GM23338 (cell line): Measurements from ENCODE around the gene BAG5. TPM values are rescaled to one million over a fixed set of nuclear protein-coding genes. Genes with fewer than 3 reads are reported as not detected.

Source experiments
- ATAC-seq: fragments of 200-7000 bp; cut with Tn5 transposase; 3 replicates; pipeline ENCODE4 v1.9.1; 2020
- DNase-seq: peaks from one replicate; pipeline ENCODE4 v3.0.0-alpha.2; 2015; ENCODE audit warnings: low spot score
- H2AFZ ChIP-seq: fragments of 200-600 bp; sonication (generic); 2 replicates; pipeline ENCODE4 v1.8.0; 2016; ENCODE audit warnings: antibody characterized with exemption, mild to moderate bottlenecking, moderate library complexity
- H3F3A ChIP-seq: fragments of 200-600 bp; sonication (generic); replicated peaks from 2 replicates; pipeline ENCODE4 v1.8.0; 2017; ENCODE audit warnings: antibody characterized with exemption, mixed run types, low read depth
- H3K27ac ChIP-seq: fragments of 200-600 bp; sonication (generic); 2 replicates; pipeline ENCODE4 v1.6.1; 2016; ENCODE audit warnings: low read depth
- H3K27me3 ChIP-seq: fragments of 200-600 bp; sonication (generic); 2 replicates; pipeline ENCODE4 v1.8.0; 2016; ENCODE audit warnings: mild to moderate bottlenecking, mixed run types, moderate library complexity; ENCODE audit not compliant: insufficient read depth
- H3K36me3 ChIP-seq: fragments of 200-600 bp; sonication (generic); 2 replicates; pipeline ENCODE4 v1.8.0; 2016; ENCODE audit warnings: mild to moderate bottlenecking; ENCODE audit not compliant: insufficient read depth
- H3K4me1 ChIP-seq: fragments of 200-600 bp; sonication (generic); 2 replicates; pipeline ENCODE4 v1.8.0; 2016; ENCODE audit warnings: mild to moderate bottlenecking, moderate library complexity; ENCODE audit not compliant: insufficient read depth
- H3K4me2 ChIP-seq: fragments of 200-600 bp; sonication (generic); 2 replicates; pipeline ENCODE4 v1.7.1; 2017; ENCODE audit warnings: mixed run types
- H3K4me3 ChIP-seq: fragments of 200-600 bp; sonication (generic); 2 replicates; pipeline ENCODE4 v1.6.1; 2016; ENCODE audit warnings: mixed run types
- H3K79me2 ChIP-seq: fragments of 200-600 bp; sonication (generic); replicated peaks from 2 replicates; pipeline ENCODE4 v1.8.0; 2017; ENCODE audit warnings: mild to moderate bottlenecking; ENCODE audit not compliant: insufficient read depth
- H3K9me2 ChIP-seq: fragments of 200-600 bp; sonication (generic); 2 replicates; pipeline ENCODE4 v1.8.0; 2017; ENCODE audit not compliant: insufficient read depth
- H4K20me1 ChIP-seq: fragments of 200-600 bp; sonication (generic); replicated peaks from 2 replicates; pipeline ENCODE4 v1.8.0; 2017; ENCODE audit warnings: mild to moderate bottlenecking; ENCODE audit not compliant: insufficient read depth
- H3K27ac Mint-ChIP-seq: 2 replicates; pipeline ENCODE4 v1.8.0; 2020; ENCODE audit warnings: inconsistent platforms, mild to moderate bottlenecking, moderate library complexity, mixed read lengths
- H3K27me3 Mint-ChIP-seq: 3 replicates; pipeline ENCODE4 v1.8.0; 2022; ENCODE audit warnings: low read depth, mild to moderate bottlenecking, moderate library complexity, mixed read lengths, inconsistent platforms; ENCODE audit not compliant: insufficient read depth, poor library complexity
- H3K36me3 Mint-ChIP-seq: 3 replicates; pipeline ENCODE4 v1.8.0; 2021; ENCODE audit warnings: low read depth, mild to moderate bottlenecking, inconsistent platforms, moderate library complexity, mixed read lengths
- H3K4me1 Mint-ChIP-seq: 3 replicates; pipeline ENCODE4 v1.8.0; 2020; ENCODE audit warnings: mild to moderate bottlenecking, inconsistent platforms, mixed read lengths
- H3K4me3 Mint-ChIP-seq: 3 replicates; pipeline ENCODE4 v1.8.0; 2021; ENCODE audit warnings: moderate library complexity, mild to moderate bottlenecking, inconsistent platforms, mixed read lengths
- H3K9me3 Mint-ChIP-seq: 3 replicates; pipeline ENCODE4 v1.8.0; 2020; ENCODE audit warnings: moderate library complexity, mild to moderate bottlenecking, inconsistent platforms, mixed read lengths
- CREB1 ChIP-seq: fragments of 250-450 bp; sonication (Bioruptor Pico); IDR thresholded peaks from 2 replicates; pipeline ENCODE4 v1.5.0; 2020; ENCODE audit warnings: low read depth, mild to moderate bottlenecking, moderate library complexity
- EZH2 ChIP-seq: fragments of 200-600 bp; sonication (generic); IDR thresholded peaks from one replicate; pipeline ENCODE4 v1.8.0; 2017; ENCODE audit warnings: antibody characterized with exemption, mild to moderate bottlenecking, low read depth; ENCODE audit not compliant: unreplicated experiment
- EZH2phosphoT487 ChIP-seq: fragments of 200-600 bp; sonication (generic); IDR thresholded peaks from one replicate; pipeline ENCODE4 v1.8.1; 2018; ENCODE audit warnings: antibody characterized with exemption; ENCODE audit not compliant: unreplicated experiment
- JUNB ChIP-seq: IDR thresholded peaks from one replicate; pipeline ENCODE4 v1.6.1; 2016; ENCODE audit warnings: antibody characterized with exemption; ENCODE audit not compliant: unreplicated experiment
- NANOG ChIP-seq: IDR thresholded peaks from 2 replicates; pipeline ENCODE4 v1.6.1; 2016; ENCODE audit warnings: antibody characterized with exemption, borderline replicate concordance
- POLR2AphosphoS5 ChIP-seq: IDR thresholded peaks from 2 replicates; pipeline ENCODE4 v1.6.1; 2016; ENCODE audit warnings: antibody characterized with exemption, low read depth
- STAT1 ChIP-seq: IDR thresholded peaks from one replicate; pipeline ENCODE4 v1.6.1; 2016; ENCODE audit warnings: antibody characterized with exemption; ENCODE audit not compliant: unreplicated experiment
- ZNF114 ChIP-seq: fragments of 250-450 bp; sonication (Bioruptor Pico); IDR thresholded peaks from 2 replicates; pipeline ENCODE4 v1.5.0; 2020; ENCODE audit warnings: mild to moderate bottlenecking, moderate library complexity
- ZNF331 ChIP-seq: fragments of 250-450 bp; sonication (Bioruptor Pico); IDR thresholded peaks from 2 replicates; pipeline ENCODE4 v1.5.0; 2020; ENCODE audit warnings: low read depth, mild to moderate bottlenecking, moderate library complexity
- ZNF462 ChIP-seq: fragments of 250-450 bp; sonication (Bioruptor Pico); IDR thresholded peaks from 2 replicates; pipeline ENCODE4 v1.5.0; 2020; ENCODE audit warnings: mild to moderate bottlenecking, moderate library complexity
- polyA plus RNA-seq: library from polyadenylated mRNA; unstranded; fragments of >200 nt; fragmentation: Nextera tagmentation; extraction: Ambion mirVana; gene quantifications from 2 replicates; pipeline ENCODE4 v1.2.1, GENCODE V29; 2016
- total RNA-seq: library from RNA; depleted of rRNA; stranded (reverse); fragments of >200 nt; shearing (Covaris generic); gene quantifications from 2 replicates; pipeline ENCODE4 v1.2.3, GENCODE V29; 2014
- TF ChIP-seq, protein P1 (sequence below), 2 experiments: fragments of 200-600 bp in 1 of 2; sonication (generic) in 1 of 2; conservative IDR thresholded peaks; 2 replicates each; pipeline versions ENCODE4 v1.5.1 to v1.6.1; 2016 to 2017; ENCODE audit warnings: antibody characterized with exemption in 2 of 2, low read depth in 2 of 2, mild to moderate bottlenecking in 2 of 2, moderate library complexity in 1 of 2
- TF ChIP-seq, protein P2 (sequence below): IDR thresholded peaks from 2 replicates; pipeline ENCODE4 v1.6.1; 2016; ENCODE audit warnings: antibody characterized with exemption
- TF ChIP-seq, protein P3 (sequence below): IDR thresholded peaks from one replicate; pipeline ENCODE4 v1.6.1; 2018; ENCODE audit warnings: antibody characterized with exemption; ENCODE audit not compliant: unreplicated experiment

BAG5 gene
- total and polyA plus RNA-seq, 2 experiments from 2014 or later = 21.1 to 29.2 TPM

DNA sequence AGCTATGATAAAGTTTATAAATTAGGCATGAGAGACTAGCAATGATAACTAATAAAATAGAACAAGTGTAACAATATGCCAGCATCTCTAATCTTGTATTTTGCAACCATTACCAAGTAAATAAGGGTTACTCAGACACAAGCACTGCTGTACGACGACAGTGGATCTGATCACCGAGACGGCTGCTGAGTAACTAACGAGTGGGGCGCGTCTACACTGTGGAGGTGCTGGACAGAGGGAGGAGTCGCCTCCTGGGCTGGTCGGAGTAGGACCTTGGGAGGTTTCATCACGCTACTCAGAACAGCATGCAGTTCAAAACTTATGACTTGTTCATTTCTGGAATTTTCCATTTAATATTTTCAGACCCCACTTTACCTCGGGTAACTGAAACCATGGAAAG, 18.7 kb upstream of the BAG5 start:
- H3K4me1 Mint-ChIP-seq = no peaks in the 10 kb centered on the region

More for the DNA sequence above, 18.7 kb upstream of the BAG5 start:
- Histone ChIP-seq H3K79me2 (peaks cover 11% of the 10 kb centered on the region; the same call in 1 of the 2 replicates), H3K4me2 (no peak overlapping the region), H3K9me2 (no peaks in the 10 kb centered on the region), H3K4me3 (no peak overlapping the region), H3K27ac (no peak overlapping the region), H2AFZ (no peak overlapping the region), H3K4me1 (no peaks in the 10 kb centered on the region), H3K36me3 (no peaks in the 10 kb centered on the region), H3F3A (no peaks in the 10 kb centered on the region; the same call in none of the 2 replicates), H3K27me3 (no peaks in the 10 kb centered on the region), H4K20me1 (no peaks in the 10 kb centered on the region; the same call in none of the 2 replicates)
- DNase-seq (no peak), ATAC-seq (no peak)
- H3K36me3 Mint-ChIP-seq = peaks cover 24% of the 10 kb centered on the region
- H3K27ac Mint-ChIP-seq = no peak overlapping the region
- H3K4me3 Mint-ChIP-seq = no peak overlapping the region
- no peaks in the 10 kb centered on the region for H3K9me3 Mint-ChIP-seq
- H3K27me3 Mint-ChIP-seq = no peaks in the 10 kb centered on the region
- TF ChIP-seq JUNB (no peak), ZNF331 (CRISPR knock-in tag) (no peak), EZH2 (no peak), ZNF462 (CRISPR knock-in tag) (no peak), ZNF114 (no peak), NANOG (no peak), STAT1 (no peak), CREB1 (CRISPR knock-in tag) (no peak), POLR2AphosphoS5 (no peak), EZH2phosphoT487 (no peak)
- TF ChIP-seq, protein P1, sequence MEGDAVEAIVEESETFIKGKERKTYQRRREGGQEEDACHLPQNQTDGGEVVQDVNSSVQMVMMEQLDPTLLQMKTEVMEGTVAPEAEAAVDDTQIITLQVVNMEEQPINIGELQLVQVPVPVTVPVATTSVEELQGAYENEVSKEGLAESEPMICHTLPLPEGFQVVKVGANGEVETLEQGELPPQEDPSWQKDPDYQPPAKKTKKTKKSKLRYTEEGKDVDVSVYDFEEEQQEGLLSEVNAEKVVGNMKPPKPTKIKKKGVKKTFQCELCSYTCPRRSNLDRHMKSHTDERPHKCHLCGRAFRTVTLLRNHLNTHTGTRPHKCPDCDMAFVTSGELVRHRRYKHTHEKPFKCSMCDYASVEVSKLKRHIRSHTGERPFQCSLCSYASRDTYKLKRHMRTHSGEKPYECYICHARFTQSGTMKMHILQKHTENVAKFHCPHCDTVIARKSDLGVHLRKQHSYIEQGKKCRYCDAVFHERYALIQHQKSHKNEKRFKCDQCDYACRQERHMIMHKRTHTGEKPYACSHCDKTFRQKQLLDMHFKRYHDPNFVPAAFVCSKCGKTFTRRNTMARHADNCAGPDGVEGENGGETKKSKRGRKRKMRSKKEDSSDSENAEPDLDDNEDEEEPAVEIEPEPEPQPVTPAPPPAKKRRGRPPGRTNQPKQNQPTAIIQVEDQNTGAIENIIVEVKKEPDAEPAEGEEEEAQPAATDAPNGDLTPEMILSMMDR (conservative IDR thresholded peaks at IDR 0.05; ENCODE audit: low read depth in 2 of 2) = no peak
- TF ChIP-seq, protein P2, sequence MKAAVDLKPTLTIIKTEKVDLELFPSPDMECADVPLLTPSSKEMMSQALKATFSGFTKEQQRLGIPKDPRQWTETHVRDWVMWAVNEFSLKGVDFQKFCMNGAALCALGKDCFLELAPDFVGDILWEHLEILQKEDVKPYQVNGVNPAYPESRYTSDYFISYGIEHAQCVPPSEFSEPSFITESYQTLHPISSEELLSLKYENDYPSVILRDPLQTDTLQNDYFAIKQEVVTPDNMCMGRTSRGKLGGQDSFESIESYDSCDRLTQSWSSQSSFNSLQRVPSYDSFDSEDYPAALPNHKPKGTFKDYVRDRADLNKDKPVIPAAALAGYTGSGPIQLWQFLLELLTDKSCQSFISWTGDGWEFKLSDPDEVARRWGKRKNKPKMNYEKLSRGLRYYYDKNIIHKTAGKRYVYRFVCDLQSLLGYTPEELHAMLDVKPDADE = no peak
- TF ChIP-seq, protein P3, sequence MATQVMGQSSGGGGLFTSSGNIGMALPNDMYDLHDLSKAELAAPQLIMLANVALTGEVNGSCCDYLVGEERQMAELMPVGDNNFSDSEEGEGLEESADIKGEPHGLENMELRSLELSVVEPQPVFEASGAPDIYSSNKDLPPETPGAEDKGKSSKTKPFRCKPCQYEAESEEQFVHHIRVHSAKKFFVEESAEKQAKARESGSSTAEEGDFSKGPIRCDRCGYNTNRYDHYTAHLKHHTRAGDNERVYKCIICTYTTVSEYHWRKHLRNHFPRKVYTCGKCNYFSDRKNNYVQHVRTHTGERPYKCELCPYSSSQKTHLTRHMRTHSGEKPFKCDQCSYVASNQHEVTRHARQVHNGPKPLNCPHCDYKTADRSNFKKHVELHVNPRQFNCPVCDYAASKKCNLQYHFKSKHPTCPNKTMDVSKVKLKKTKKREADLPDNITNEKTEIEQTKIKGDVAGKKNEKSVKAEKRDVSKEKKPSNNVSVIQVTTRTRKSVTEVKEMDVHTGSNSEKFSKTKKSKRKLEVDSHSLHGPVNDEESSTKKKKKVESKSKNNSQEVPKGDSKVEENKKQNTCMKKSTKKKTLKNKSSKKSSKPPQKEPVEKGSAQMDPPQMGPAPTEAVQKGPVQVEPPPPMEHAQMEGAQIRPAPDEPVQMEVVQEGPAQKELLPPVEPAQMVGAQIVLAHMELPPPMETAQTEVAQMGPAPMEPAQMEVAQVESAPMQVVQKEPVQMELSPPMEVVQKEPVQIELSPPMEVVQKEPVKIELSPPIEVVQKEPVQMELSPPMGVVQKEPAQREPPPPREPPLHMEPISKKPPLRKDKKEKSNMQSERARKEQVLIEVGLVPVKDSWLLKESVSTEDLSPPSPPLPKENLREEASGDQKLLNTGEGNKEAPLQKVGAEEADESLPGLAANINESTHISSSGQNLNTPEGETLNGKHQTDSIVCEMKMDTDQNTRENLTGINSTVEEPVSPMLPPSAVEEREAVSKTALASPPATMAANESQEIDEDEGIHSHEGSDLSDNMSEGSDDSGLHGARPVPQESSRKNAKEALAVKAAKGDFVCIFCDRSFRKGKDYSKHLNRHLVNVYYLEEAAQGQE = no peak
